GM21529 (cell line): Measurements from ENCODE around the gene ANKRD10.
"Not testable (repeated sequence)": the region's sequence is repeated elsewhere in the genome, so short reads cannot be mapped to it uniquely, and the experiment has no call there.

ENCODE experiments used
- ATAC-seq: cut with Tn5 transposase; IDR thresholded peaks from one replicate; pipeline ENCODE4 v1.9.1; 2021; ENCODE audit not compliant: unreplicated experiment

Gene ANKRD10

DNA sequence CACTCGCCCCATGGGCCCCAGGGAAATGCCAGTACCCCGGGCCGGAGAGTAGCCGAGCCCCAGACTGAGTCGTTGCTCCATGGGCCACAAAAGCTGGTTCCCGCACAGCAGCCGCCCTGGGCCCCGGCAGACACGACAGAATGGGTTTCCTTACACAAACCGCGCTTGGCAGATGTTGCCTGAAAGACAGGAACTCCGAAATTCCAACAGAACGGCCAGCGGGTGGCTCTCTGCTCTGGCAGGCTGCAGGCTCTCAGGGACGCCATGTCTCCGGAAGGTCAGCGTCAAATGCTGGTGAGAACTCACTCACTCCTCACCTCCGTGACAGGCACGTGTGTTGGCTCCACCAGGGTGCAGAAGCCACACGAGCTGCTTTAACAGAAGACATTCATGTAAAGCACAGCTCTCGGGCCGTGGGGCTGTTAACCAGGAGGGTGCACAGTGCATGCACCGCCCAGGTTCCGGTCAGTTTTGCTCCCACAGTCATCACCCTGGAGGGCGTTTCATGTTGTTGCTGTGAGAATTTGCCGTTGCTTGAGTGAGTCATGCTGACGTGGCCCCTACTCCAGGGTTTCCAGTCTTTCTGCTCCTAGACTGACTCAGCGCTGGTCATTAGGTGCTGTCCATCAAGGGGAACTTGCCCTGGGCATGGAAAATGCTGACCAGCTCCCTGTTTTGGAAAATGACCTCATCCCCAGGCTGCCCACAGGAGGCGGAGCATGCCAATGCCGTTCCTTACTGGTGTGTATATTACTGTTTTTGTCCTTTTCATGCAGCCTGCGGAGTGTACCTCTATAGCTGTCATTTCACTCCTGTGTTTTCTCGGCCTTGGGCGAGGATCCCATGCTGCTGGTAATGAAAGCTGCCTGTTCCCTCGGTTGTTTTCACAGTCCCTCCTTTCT, 44.8 kb downstream of the ANKRD10 start:
- ATAC-seq, result no peak

DNA sequence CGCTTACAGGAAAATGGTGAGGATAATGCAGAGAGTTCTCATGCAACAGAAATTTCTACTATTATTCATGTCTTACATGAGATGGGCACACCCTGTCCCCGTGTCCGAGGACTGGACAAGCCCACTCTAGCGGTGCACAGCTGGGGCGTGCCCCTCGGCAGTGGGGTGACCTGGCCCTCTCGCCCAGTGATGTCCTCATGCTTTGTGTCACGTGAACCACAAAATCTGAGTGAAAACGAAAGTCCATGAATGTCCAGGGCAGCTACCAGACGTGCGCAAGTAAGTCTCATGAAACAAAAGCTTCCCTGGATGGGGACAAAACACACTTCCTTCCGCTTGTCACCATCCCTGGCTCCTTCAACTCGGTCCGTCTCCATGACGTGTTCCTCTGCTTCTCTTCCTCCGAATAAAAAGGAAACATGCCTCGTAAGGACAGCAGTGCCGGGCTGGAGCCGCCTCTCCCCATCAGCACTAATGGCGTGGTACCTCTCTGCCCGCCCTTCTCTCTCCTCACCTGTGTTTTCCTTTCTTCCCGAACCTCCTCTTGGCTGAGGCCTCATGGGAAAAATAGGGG, 45.6 kb downstream of the ANKRD10 start:
- no peak for ATAC-seq

DNA sequence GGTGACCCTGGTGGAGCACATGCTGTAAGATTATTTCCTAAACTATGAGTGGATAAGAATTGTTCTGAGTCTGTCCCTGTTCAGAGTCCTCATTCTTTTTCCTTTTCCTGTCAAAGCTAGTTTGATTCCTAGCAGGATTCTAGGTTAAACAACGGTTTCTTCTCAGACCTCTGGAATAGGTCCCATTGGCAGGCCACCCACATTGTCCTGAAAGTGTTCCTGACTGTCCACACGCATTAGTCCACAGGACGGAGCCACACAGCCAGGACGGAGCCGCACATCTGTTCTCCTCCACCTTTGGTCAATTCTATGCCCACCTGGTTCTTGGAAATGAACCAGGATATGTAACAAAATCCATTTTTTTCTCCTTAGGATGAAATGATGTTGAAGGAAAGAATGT, 46.1 kb downstream of the ANKRD10 start:
- no peak for ATAC-seq

DNA sequence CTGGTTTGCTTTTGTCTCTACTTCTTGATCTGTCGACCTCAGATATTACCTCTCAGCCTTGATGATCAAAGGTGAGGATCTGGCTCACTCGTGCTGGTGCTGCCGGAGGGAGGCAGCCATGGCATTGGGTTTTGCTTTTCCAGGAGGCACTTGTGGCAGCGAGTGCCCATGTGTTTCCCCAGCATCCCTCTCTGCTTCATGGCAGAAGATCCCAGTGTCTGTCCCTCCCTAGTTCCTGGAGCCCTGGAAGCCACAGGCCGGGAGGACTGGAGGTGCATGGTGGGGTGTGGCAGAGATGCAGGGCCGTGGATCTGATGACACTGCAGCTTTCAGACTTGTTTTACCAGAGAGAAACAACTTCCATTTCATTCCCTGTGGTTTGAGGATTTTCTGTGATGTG, 47.5 kb downstream of the ANKRD10 start:
- ATAC-seq, result no peak

DNA sequence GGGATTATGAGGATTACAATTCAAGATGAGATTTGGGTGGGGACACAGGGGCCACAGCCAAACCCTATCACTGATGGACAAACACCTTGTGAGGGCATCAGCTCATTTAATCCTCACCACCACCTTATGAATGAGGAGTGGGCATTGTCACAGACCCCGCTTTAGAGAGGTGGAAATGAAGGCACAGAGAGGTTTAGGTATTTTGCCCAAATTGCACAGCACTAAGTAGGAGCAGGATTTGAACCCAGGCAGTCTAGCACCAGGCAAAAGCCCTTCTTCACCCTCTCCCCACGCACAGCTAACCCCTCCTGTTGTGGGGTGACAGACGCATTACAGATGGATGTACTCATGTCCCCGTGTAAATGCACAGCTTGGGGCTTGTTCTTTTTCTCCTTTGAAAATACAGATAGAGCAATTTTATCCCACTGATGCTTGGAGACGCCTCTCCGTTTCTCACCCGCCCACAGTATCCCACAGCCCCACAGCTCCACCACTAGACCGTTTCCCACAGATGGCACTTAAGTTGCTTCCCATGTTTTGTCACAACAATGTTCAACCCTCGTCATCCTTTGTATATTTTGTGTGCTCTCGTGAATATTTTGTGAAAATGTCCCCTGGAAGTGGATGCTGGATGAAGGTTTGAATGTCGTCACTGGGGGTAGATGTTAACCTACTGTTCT, 48.2 kb downstream of the ANKRD10 start:
- ATAC-seq, result no peak

DNA sequence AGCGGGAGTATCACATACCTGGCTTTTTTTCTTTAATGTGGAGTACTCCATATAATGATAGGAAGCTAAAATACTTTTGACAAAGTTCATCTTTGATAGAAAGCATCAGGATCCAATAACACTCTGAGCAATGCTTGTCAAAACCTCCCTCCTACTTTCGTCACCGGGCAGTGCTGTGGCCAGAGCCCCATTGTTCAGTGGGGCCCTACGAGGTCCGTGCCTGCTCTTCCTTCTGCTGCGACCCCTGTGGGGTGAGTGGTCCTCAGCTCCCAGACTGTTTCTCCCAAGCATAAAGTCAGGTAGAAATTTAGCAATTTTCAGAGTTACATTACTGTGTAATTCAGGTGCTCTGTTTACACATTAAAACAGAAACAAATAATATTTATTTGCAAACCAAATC, 51.2 kb downstream of the ANKRD10 start:
- ATAC-seq, result no peak

DNA sequence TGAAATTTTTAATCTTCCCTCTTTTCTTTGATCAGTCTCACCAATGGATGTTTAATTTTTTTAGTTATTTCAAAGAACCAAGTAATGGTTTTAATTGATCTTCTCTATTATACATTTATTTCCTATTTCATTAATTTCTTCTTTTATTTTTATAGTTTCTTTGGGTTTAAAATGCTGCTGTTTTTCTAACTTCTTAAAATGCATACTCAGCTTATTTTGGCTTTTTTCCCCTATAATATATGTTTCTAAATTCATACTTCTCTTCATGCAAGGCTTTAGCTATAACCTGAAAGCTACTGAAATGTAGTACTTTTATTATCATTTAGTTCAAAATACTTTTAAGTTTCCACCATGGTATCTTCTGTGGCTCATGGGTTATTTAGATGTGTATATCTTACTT, 53.9 kb downstream of the ANKRD10 start:
- no peak for ATAC-seq

DNA sequence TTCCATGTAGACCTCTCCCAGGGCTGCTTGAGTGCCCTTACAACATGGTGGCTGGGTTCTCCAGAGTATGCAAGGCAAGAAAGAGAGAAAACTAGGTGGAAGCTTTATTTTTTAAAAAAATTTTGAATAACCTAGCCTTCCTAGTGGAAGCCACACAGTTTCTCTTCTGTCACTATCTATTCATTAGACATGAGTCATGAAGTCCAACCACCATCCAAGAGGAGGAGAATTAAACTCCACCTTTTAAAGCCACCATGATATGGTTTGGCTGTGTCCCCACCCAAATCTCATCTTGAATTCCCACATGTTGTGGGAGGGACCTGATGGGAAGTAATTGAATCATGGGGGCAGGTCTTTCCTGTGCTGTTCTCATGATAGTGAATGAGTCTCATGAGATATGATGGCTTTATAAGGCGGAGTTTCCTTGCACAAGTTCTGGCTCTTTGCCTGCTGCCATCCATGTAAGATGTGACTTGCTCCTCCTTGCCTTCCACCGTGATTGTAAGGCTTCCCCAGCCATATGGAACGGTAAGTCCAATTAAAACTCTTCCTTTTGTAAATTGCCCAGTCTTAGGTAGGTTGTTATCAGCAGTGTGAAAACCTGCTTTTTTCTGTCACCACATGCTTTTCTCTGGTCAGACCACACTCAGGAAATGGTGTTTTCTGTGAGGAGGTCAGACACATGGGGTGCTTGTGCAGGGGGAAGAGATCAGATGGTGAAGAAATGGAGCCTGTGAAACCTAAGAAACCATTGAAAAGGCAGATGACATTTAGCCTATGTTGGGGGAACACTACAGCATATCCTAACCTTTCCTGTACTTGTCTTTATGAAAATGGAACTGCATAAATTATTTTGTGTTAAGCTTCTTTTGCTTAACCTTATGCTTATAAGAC, 57.7 kb downstream of the ANKRD10 start:
- ATAC-seq, result peak; percentile 75

DNA sequence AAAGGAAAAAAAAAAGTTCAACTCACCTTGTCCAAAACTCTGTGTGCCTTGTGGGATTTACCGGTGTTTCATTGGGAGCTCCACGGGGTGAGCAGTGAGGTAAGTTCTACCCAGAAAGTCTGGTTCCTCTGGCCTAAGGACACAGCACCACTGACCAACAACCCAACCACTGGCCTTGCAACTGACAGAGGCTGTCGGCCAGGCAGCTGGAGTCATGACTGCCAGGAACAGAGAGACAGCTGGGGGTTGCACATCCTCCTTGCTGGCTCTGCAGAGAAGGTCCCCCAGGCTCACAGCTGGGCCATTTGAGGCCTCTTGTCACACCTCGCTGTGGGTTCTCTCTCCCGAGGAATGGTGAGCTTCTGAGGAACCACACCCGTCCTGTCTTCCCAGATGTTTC, 59.5 kb downstream of the ANKRD10 start:
- no peak for ATAC-seq

DNA sequence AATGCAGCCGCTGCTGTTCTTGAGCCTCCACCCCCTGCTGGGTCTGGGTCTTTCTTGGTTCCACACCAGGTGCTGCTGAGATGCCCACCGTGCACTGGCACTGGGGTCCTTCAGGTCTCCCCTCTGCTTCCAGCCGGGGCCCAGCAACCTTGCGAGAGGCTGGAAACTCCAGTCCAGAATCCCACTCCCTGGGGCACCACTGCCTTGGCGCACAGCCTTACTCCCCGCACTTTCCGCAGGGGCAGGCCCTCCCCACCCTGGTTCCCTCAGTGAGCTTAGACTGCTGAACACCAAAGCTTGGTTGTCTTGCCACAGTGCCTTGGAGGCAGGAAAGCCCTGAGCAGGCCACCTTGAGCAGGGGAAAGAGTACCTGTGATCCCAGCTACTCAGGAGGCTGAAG, 60.0 kb downstream of the ANKRD10 start:
- no peak for ATAC-seq

DNA sequence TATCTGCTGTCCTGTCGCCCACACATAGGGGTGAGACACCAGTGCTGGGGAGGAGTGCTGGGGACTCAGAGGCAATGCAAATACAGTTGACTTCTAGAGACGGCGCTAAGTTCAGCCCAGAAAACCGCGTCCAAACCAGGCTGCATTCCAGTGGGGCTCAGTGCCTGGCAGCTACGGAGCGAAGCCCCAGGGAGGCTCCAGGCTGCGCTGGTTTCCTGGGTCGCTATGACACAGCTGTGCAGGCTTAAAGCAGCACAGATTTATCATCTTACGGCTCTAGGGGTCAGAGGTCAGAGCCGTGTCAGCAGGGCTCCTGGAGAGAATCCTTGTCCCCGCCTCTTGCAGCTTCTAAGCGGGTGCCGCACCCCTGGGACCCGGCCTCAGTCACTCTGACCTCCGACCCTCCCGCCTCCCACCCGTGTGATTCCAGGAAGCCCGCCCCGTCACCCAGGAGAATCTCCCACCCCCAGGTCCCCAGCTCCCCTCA, 61.6 kb downstream of the ANKRD10 start:
- ATAC-seq, result no peak

DNA sequence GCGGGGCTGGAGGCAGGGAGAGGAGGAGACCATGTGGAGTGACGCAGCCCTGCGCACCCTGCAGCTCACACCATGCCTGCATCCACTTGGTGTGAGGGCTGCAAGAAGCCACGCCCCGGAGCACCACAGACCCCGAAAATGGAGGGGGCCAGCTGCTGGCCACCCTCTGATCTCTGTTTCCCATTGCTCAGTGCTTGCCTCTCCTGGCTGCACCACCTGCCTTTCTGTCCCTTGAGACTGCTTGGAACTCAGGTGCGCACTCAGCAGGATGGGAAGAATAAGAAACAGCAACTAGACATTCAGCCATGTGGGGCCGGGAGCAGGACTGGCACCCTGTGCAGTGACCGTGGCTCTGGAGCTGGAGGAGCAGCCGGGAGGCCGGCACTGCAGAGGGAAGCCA, 64.0 kb downstream of the ANKRD10 start:
- ATAC-seq, result no peak

DNA sequence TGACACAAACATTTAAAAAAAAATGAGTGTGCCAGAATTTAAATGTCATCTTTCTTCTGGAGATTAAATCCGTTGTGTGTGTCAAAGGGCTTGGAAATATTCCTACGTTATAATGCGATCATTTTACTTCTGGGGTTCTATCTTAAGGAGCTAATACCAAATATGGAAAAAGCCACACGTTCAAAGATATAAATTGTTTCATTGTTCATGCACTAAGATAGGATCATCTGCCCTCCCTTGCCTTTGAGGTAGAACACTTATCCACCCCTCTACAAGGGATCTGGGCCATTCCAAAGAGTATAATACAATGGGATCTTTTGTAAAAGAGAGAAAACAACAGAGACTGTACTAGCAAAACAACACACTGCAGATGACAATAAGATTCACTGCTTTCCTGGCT, 64.9 kb downstream of the ANKRD10 start:
- ATAC-seq, result no peak

DNA sequence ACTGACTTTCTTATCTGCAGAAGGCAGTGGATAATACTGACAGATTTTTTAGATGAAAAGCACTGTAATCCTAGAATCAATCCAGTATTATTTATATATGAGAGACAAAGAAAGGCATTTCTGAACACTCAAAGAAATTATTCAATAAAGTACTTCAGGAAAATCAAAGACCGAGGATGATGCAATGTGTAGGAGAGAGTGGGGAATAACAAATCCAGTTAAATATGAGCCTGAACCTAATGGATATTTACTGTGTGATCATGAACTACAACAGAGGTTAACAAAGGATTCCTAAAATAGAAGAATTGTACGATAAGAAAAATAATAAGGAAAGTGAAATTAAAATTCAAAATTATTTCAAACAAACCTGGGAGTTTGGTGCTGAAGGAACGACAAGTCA, 69.3 kb downstream of the ANKRD10 start:
- no peak for ATAC-seq

DNA sequence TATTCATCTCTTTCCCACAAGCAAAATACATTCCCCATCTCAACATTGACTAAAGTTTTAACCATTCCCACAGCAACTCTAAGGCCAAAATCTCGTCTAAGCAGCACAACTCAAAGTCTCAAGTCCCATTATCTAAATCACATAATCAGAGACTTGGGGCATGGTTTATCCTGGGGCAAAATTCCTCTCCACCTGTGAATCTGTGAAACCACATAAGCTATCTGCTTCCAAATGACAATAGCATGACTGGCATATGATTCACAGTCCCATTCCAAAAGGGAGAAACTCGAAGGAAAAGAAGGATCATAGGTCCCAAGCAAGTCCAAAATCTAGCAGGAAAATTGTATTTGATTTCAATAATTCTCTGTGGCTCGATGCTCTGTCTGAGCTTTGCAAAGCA, 73.0 kb downstream of the ANKRD10 start:
- ATAC-seq, result no peak

DNA sequence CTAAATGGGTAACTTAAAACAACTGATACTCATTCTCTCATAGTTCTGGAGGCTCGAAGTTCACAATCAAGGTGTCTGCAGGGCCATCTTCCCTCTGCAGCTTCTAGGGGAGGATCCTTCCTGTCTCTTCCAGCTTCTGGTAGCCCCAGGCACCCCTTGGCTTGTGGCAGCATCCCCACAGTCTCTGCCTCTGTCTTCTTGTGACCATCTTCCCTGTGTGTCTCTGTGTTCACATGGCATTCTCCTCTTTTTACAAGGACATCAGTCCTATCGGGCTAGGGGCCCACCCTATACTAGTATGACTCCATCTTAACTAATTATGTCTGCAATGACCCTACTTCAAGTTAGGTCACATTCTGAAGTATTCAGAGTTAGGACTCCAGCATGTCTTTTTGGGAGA, 73.5 kb downstream of the ANKRD10 start:
- ATAC-seq, result no peak

DNA sequence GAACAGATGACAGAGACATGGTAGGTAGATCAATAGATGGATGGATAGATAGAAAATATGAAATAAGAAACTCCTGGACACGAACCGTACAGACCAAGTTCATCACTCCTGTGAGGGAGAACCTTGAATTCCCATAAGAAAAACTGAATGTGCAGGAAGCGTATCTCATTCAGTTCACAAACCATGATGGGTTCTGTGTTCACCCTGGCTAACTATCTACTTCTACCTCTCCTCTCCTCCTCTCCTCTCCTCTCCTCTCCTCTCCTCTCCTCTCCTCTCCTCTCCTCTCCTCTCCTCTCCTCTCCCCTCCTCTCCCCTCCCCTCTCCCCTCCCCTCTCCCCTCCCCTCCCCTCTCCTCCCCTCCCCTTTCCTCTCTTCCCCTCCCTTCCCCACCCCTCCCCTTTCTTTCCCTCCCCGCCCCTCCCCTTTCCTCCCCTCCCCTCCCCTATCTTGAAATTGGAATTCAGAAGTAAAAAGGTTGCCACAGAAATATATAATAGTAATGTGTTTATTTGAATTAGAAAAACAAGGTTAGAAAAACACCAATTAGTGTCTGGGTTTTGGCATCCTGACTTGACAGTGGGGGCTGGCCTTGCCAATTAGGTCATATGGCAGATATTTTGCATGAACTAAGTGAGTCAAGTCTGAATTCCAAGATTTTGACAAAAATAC, 75.9 kb downstream of the ANKRD10 start:
- ATAC-seq, result no peak

DNA sequence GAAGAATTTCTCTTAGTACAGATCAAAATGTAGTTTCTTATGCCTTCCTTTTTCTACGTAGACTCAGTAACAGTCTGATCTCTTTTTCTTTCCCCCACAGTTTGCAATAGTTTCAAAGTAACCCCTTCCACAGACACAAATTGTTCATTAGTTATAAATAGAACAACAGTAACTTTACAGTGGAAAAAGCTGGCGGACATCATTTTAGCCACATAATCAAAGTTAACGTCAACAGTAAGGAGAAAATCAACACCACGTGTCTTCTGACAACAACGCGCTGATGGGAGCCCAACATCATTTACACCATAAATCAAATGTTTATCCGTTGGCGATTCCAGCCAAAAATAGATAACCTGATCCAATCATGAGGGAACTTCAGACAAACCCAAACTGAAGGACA, 76.8 kb downstream of the ANKRD10 start:
- ATAC-seq, result no peak

DNA sequence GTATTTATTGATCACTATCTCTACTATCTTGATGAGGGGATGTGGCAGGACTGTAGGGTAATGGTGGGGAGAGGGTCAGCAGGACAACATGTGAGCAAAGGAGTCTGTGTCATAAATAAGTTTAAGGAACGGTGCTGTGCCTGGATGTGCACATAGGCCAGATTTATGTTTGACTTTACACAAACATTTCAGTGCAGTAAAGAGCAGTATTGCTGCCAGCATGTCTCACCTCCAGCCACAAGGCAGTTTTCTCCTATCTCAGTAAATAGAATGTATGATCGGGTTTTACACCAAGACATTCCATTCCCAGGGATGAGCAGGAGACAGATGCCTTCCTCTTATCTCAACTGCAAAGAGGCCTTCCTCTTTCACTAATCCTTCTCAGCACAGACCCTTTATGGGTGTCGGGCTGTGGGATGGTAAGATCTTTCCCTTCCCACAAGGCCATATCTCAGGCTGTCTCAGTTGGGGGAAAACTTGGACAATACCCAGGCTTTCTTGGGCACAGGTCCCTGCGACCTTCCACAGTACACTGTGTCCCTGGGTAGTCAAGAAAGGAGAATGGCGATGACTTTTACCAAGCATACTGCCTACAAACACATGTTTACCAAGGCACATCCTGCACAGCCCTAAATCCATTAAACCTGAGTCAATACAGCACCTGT, 77.3 kb downstream of the ANKRD10 start:
- ATAC-seq, result not testable (repeated sequence)

DNA sequence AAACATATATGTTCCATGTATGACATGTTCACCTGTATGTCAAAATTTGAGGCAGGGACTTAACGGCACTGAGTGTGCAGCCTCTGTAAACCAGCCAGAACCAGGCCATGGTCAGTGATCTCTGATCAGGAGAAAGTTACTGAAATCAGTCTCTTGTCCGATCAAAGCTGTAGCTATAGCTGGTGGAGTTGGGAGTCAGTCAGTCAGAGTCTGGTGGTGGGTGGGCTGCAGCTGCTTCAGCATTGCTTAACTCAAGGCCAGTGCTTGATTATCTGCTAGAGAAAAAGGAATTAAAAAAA, 78.3 kb downstream of the ANKRD10 start:
- ATAC-seq, result no peak
